SKM-1 (cell line): ENCODE results near the gene CTU2.

Experiments used
- DNase-seq: peaks from one replicate; lab custom pipeline; 2025; ENCODE audit not compliant: unreplicated experiment; lab: John Stamatoyannopoulos, UW

The CTU2 gene

DNA sequence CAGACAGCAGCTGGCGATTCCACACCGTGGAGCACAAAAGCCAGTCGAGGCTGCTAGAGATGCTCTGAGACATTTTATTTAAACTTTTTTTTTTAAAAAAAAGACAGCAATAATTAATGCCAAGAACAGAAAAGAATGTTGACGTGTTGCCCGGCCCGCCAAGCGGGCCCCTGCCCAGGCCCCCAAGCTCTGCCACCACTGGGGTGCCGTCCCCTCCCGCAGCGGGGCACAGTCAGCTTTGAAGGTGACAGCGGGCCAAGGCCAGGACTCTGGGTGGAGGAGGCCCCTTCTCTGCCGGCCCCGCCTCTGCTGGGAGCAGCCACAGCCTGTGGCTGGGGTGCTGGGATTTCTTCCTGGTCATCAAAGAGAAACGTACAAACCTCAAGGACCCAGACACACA, 9.9 kb upstream of the CTU2 start:
- no peak for DNase-seq

- no peak for DNase-seq
Observed at GRCh38 chr16:88697116-88697830, 9.0 kb upstream of the CTU2 start.

GRCh38 chr16:88697831-88698615, 8.3 kb upstream of the CTU2 start:
- DNase-seq, result no peak

DNA sequence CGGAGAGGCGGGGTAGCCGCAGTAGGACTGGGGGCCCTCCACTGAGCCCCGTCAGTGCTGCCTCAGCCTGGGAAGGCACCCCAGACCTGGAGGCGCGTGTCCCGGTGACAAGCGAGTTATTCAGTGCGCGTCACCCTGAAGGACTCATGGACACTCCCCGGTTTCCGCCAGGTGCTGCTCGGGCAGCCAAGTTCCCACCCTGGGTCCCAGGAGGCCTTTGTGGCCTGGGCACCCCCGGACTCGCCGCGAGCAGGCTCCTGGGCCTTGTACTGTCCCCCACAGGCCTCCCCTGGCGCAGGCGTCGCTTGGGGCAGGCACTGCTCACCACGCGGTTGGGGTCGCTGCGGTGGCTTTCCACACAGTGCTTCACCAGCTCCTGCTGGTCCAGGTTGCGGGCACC, 7.7 kb upstream of the CTU2 start:
- DNase-seq, result no peak

DNA sequence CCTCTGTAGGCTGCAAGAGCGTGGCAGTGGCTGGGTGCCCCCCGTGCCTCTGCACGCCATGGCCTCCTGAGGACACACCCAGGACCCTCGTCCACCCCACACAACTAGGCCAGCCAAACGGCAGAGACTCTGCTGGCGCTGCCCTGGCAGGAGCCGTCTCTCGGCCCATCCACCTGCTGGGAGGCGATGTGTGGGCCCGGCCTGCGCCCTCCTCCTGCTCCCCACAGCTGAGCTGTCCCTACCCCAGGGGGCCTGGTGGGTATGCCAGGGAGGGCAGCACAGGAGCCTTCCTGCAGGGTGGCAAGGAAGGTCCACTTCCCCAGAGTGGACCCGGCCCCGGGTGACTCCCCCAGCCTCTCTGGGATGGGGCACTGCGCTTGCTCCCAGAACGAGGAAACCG, 7.1 kb upstream of the CTU2 start:
- DNase-seq, result no peak

DNA sequence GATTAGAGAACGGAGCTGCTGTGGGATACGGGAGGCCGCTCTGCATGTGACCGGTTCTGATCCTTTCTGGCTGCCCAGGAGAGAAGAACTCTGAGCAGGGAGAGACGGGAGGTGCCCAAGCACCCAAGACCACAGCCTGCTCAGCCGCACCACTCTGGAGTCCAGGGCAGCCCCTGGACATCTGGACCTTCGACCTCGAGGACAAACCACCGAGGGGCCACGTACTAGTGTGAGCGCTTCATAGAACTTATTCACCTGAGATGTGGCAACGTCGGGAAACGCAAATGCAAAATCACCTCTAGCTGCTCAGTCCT, 6.0 kb upstream of the CTU2 start:
- no peak for DNase-seq

DNA sequence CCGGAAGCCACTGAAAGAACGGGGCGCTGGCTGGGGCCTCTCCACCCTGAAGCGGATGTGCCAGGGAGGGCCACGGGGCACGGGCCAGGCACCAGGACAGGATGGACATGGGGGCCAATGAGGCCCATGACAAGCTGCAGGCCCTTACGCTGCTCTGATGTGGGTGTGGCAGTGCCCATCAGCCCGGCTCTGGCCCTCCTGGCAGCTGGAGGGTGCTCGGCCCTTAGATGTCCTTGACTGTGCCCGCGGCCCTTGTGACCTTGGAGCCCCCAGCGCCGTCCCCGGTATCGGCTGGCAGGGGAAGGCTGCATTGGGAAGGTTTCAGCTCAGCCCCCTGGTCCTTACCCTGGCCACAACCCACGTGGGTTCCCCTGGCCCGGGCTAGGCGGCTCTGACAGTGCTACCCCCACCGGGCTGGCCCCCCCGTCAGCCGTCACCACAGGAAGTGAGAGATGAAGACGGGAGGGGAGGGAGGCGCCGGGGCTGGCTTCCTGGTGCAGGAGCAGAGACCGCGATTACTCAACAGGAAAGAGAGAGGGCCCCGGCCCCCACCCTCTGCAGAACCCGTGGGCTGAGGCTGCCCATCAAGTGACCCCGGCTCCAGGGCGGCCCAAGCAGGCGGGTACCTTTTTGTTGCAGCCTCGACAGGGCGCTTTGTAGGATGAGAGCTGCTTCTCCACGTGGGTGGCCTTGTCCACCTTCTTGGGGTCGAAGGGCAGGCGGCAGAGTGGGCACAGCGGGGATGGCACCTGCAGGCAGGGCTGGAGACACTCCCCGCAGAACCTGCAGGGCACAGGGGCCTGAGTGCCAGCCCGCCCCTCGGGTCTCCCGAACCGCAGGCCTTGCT, 5.4 kb upstream of the CTU2 start:
- peak; percentile 93 for DNase-seq

- DNase-seq, result no peak
Observed at GRCh38 chr16:88701581-88702370, 4.5 kb upstream of the CTU2 start.

DNA sequence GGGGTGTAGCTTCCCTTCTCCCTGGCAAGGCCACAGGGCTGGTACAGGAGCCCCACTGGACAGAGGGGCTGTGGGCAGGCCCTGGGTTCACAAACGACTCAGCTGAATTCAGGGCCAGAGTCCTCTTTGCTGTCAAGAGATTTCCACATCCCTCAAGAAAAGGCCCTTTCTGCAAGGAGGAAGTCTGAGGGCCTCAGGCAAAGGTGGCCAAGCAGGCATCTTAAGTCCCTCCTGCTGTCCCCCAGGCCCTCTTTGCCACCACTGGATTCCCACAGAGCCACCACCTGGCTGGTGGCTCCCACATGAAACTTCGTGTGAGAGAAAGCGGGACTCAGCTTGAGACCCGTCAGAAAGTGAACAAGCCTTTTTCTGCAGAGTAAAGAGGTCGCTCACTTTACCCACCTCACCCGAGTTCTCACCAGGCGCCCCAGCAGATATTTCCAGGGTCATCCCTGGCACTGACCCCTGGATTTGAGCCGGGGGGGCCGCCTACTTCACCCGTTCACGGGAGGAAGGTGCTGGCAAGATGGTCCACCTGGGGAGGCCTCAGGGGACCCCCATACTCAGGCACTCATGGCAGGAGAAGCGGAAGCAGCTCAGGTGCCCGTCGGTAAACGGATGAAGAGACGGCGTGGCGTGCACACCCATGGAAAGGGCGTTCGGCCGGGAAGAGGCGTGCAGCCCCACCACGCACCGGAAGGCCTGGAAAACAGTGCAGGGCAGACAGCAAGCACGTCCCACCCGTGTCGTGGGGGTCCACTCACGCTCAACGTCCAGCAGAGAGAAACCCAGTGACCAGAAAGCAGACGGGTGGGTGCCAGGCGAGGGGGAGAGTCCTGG, 3.7 kb upstream of the CTU2 start:
- peak; percentile 31 for DNase-seq

DNA sequence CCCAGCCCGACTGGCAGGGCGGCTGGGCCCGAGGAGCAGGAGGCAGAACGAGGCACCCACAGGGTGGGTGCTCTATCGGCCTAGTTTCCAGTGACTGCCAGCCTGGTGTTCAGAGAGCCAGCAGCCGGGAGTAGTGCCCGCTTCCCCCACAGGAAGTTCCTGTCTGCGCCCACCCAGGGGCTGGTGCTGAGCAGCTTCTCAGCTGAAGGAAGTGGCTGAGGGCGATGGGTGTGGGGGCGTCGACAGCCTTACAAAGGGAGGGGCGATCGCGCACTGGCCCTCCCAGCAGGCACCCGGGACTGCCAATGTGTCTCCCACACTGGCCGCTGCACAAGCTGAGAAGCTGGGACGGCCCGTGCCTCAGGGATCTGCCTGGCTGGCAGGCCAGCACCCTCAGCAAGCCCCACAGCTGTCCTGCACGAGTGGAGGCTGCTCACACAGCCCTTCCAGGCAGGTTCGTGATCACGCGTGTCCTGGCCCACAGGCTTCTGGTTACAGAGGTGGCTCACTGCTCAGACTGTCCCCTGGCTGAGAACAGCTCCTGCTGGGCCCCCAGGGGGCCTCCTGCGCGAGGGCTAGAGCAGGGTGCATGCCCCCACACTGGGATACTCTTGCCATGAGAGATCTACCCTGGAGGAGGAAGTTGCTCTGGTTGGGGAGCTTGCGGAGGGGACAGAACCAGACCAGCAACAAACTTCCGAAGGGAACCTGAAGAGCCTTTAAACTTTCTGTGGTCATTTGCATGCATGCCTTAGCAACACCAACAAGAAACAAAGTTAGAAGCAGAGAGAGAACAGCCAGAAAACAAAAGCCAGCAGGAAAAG, 2.6 kb upstream of the CTU2 start:
- DNase-seq, result peak; percentile 76

- DNase-seq, result no peak
Observed at GRCh38 chr16:88705076-88705684, 1.1 kb upstream of the CTU2 start.

- DNase-seq, result no peak
Observed at GRCh38 chr16:88705801-88706228, 488 bp upstream of the CTU2 start.

GRCh38 chr16:88706965-88707826, 893 bp downstream of the CTU2 start:
- DNase-seq, result no peak

- no peak for DNase-seq
Observed at GRCh38 chr16:88710556-88710955, 4.3 kb downstream of the CTU2 start.

- DNase-seq, result no peak
Observed at GRCh38 chr16:88711750-88712340, 5.5 kb downstream of the CTU2 start.

DNA sequence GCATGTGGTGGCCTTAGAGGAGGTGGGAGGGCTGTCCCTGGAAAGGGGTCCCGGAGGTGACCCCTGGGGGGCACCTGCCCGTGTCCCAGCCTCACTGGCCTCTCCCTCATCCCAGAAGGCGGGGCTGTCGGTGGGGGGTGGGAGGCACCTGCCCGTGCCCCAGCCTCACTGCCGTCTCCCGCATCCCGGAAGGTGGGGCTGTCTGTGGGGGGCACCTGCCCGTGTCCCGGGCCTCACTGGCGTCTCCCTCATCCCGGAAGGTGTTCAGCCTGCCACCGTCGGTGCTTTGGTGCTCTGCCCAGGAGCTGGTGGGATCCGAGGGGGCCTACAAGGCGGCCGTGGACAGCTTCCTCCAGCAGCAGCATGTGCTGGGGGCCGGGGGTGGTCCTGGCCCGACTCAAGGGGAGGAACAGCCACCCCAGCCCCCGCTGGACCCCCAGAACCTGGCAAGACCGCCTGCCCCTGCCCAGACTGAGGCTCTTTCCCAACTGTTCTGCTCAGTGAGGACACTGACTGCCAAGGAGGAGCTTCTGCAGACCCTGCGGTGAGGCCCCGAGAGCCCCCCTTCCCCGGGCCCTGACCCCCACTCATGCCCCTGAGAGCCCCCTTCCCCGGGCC, 6.2 kb downstream of the CTU2 start:
- DNase-seq, result no peak

- DNase-seq, result no peak
Observed at GRCh38 chr16:88713054-88713453, 6.8 kb downstream of the CTU2 start.
